PC-3 (cell line): Measurements from ENCODE around the gene MRPS27. TPM values are rescaled to one million over a fixed set of nuclear protein-coding genes. Genes with fewer than 3 reads are reported as not detected.

ENCODE experiments used
- ATAC-seq: fragments of 200-7000 bp; cut with Tn5 transposase; 2 replicates; pipeline ENCODE4 v1.9.1; 2020; ENCODE audit warnings: mild to moderate bottlenecking, moderate library complexity
- BruUV-seq: library from RNA; stranded (reverse); fragments of 400-500 nt; replicated peaks from 2 replicates; lab custom pipeline; 2021; lab: Mats Ljungman, UMichigan
- CTCF ChIA-PET: fragments of 300-600 bp; sonication (Branson Sonifier 250); formaldehyde crosslinking; loops from one replicate; lab custom pipeline; 2022; ENCODE audit warnings: antibody characterized with exemption; lab: Charles Lee
- POLR2A ChIA-PET: fragments of 300-600 bp; sonication (Branson Sonifier 250); formaldehyde crosslinking; loops from one replicate; lab custom pipeline; 2022; ENCODE audit warnings: antibody characterized with exemption; ENCODE audit not compliant: unreplicated experiment; lab: Charles Lee
- DNase-seq: peaks from one replicate; pipeline ENCODE4 v3.0.0-alpha.2; 2015
- H2AFZ ChIP-seq: fragments of 300-600 bp; sonication (generic); 2 replicates; pipeline ENCODE4 v1.6.0; 2016; ENCODE audit warnings: antibody characterized with exemption, low read length
- H3F3A ChIP-seq: fragments of 300-600 bp; sonication (generic); one replicate; pipeline ENCODE4 v1.6.0; 2017; ENCODE audit warnings: antibody characterized with exemption, low read length, control low read depth, mild to moderate bottlenecking; ENCODE audit not compliant: unreplicated experiment
- H3K27ac ChIP-seq: fragments of 300-600 bp; sonication (generic); 2 replicates; pipeline ENCODE4 v1.5.1; 2016; ENCODE audit warnings: mild to moderate bottlenecking, low read length
- H3K27me3 ChIP-seq: fragments of 300-600 bp; sonication (generic); 2 replicates; pipeline ENCODE4 v1.6.1; 2016; ENCODE audit warnings: low read length, mixed read lengths
- H3K36me3 ChIP-seq: fragments of 300-600 bp; sonication (generic); 2 replicates; pipeline ENCODE4 v1.6.1; 2016; ENCODE audit warnings: low read depth, mixed run types, low read length, mixed read lengths
- H3K4me1 ChIP-seq: fragments of 300-600 bp; sonication (generic); 2 replicates; pipeline ENCODE4 v1.5.1; 2016; ENCODE audit warnings: low read length; ENCODE audit not compliant: insufficient read depth
- H3K4me2 ChIP-seq: fragments of 300-600 bp; sonication (generic); 2 replicates; pipeline ENCODE4 v1.6.0; 2016; ENCODE audit warnings: low read length
- H3K4me3 ChIP-seq: fragments of 300-600 bp; sonication (generic); 2 replicates; pipeline ENCODE4 v1.5.1; 2016; ENCODE audit warnings: mild to moderate bottlenecking, low read length, mixed read lengths
- H3K79me2 ChIP-seq: fragments of 300-600 bp; sonication (generic); 2 replicates; pipeline ENCODE4 v1.6.1; 2017; ENCODE audit warnings: low read length, mixed read lengths
- H3K9ac ChIP-seq: fragments of 300-600 bp; sonication (generic); 2 replicates; pipeline ENCODE4 v1.6.0; 2016; ENCODE audit warnings: mild to moderate bottlenecking, low read length
- H3K9me2 ChIP-seq: fragments of 300-600 bp; sonication (generic); replicated peaks from 2 replicates; pipeline ENCODE4 v1.6.1; 2016; ENCODE audit warnings: mixed run types, low read length, mixed read lengths
- H3K9me3 ChIP-seq: fragments of 300-600 bp; sonication (generic); 2 replicates; pipeline ENCODE4 v1.6.1; 2016; ENCODE audit warnings: low read length, mixed read lengths
- H4K20me1 ChIP-seq: fragments of 300-600 bp; sonication (generic); 2 replicates; pipeline ENCODE4 v1.6.1; 2016; ENCODE audit warnings: low read length, mixed read lengths
- CTCF ChIP-seq: fragments of 300-600 bp; sonication (generic); conservative IDR thresholded peaks from 2 replicates; pipeline ENCODE4 v1.5.1; 2017; ENCODE audit warnings: antibody characterized with exemption, low read depth, mild to moderate bottlenecking, low read length
- EZH2 ChIP-seq: fragments of 300-600 bp; sonication (generic); IDR thresholded peaks from one replicate; pipeline ENCODE4 v1.6.1; 2017; ENCODE audit warnings: antibody characterized with exemption, mild to moderate bottlenecking, low read length; ENCODE audit not compliant: unreplicated experiment
- EZH2phosphoT487 ChIP-seq: fragments of 300-600 bp; sonication (generic); IDR thresholded peaks from 2 replicates; pipeline ENCODE4 v1.6.1; 2018; ENCODE audit warnings: mild to moderate bottlenecking, antibody characterized with exemption, low read length, borderline replicate concordance
- intact Hi-C: fragments of 100-400 bp; cut with micrococcal nuclease; formaldehyde crosslinking; loops from 2 replicates; pipeline ENCODE4 v1.9.0; 2023
- total RNA-seq: library from RNA; depleted of rRNA; stranded (reverse); fragments of >200 nt; gene quantifications from 2 replicates; pipeline ENCODE4 v1.2.3, GENCODE V29; 2014

Gene MRPS27
- total RNA-seq, 1 experiment from 2014 or later = 59.0 TPM

- peaks cover 6% of the 10 kb centered on the region for H3K4me1 ChIP-seq
- no peaks in the 10 kb centered on the region for H3K36me3 ChIP-seq
- no peak overlapping the region for H3K4me2 ChIP-seq
- H3K27me3 ChIP-seq = no peaks in the 10 kb centered on the region
- no peak overlapping the region for H3K9ac ChIP-seq
- no peak overlapping the region for H2AFZ ChIP-seq
- POLR2A ChIA-PET = no interaction called here
- H3K9me2 ChIP-seq = no peaks in the 10 kb centered on the region
- no peaks in the 10 kb centered on the region for H3F3A ChIP-seq
- intact Hi-C loops = no loop called here
- no peak overlapping the region for H3K4me3 ChIP-seq
- no peak for TF ChIP-seq EZH2phosphoT487
- no peak for TF ChIP-seq EZH2
- no peak for TF ChIP-seq CTCF
- H3K27ac ChIP-seq = no peak overlapping the region
- no peaks in the 10 kb centered on the region for H3K9me3 ChIP-seq
- no peaks in the 10 kb centered on the region for H4K20me1 ChIP-seq
- ATAC-seq (no peak), DNase-seq (no peak)
- BruUV-seq = no TSS peak
- peaks cover 16% of the 10 kb centered on the region; the same call in 1 of the 2 replicates for H3K79me2 ChIP-seq
- CTCF ChIA-PET = no interaction called here
These were observed 47.6 kb downstream of the MRPS27 start for GRCh38 chr5:72272398-72272797.

- no peaks in the 10 kb centered on the region for H3K9me3 ChIP-seq
- no peak overlapping the region for H3K27ac ChIP-seq
- H4K20me1 ChIP-seq = no peaks in the 10 kb centered on the region
- peaks cover 16% of the 10 kb centered on the region; the same call in 1 of the 2 replicates for H3K79me2 ChIP-seq
- H3K4me1 ChIP-seq = peaks cover 6% of the 10 kb centered on the region
- intact Hi-C loops = no loop called here
- H3K9ac ChIP-seq = no peak overlapping the region
- no peaks in the 10 kb centered on the region for H3F3A ChIP-seq
- H3K9me2 ChIP-seq = no peaks in the 10 kb centered on the region
- DNase-seq = no peak
- no peak for ATAC-seq
- POLR2A ChIA-PET = no interaction called here
- TF ChIP-seq CTCF = no peak
- no peak for TF ChIP-seq EZH2
- no peak for TF ChIP-seq EZH2phosphoT487
- no peak overlapping the region for H2AFZ ChIP-seq
- BruUV-seq = no TSS peak
- CTCF ChIA-PET = no interaction called here
- H3K36me3 ChIP-seq = no peaks in the 10 kb centered on the region
- no peak overlapping the region for H3K4me3 ChIP-seq
- no peaks in the 10 kb centered on the region for H3K27me3 ChIP-seq
- no peak overlapping the region for H3K4me2 ChIP-seq
These were observed 48.3 kb downstream of the MRPS27 start for GRCh38 chr5:72271702-72272101.

- TF ChIP-seq EZH2 = no peak
- TF ChIP-seq CTCF = no peak
- no peak for TF ChIP-seq EZH2phosphoT487
- Histone ChIP-seq H3K4me1 (peaks cover 6% of the 10 kb centered on the region), H3F3A (no peaks in the 10 kb centered on the region), H3K4me3 (no peak overlapping the region), H3K27ac (no peak overlapping the region), H3K4me2 (no peak overlapping the region), H2AFZ (no peak overlapping the region), H3K79me2 (peaks cover 15% of the 10 kb centered on the region; the same call in 1 of the 2 replicates), H4K20me1 (no peaks in the 10 kb centered on the region), H3K27me3 (no peaks in the 10 kb centered on the region), H3K9me3 (no peaks in the 10 kb centered on the region), H3K36me3 (no peaks in the 10 kb centered on the region), H3K9me2 (no peaks in the 10 kb centered on the region), H3K9ac (no peak overlapping the region)
- CTCF ChIA-PET = no interaction called here
- no peak for DNase-seq
- POLR2A ChIA-PET = no interaction called here
- ATAC-seq = no peak
- intact Hi-C loops = no loop called here
- no TSS peak for BruUV-seq
These were observed 50.0 kb downstream of the MRPS27 start for GRCh38 chr5:72270037-72270436.
